ENCODE results near the gene NKX1-1. TPM values are rescaled to one million over a fixed set of nuclear protein-coding genes. Genes with fewer than 3 reads are reported as not detected.

Gene NKX1-1
- total RNA-seq, 4 donors from 2014 or later: not detected

DNA sequence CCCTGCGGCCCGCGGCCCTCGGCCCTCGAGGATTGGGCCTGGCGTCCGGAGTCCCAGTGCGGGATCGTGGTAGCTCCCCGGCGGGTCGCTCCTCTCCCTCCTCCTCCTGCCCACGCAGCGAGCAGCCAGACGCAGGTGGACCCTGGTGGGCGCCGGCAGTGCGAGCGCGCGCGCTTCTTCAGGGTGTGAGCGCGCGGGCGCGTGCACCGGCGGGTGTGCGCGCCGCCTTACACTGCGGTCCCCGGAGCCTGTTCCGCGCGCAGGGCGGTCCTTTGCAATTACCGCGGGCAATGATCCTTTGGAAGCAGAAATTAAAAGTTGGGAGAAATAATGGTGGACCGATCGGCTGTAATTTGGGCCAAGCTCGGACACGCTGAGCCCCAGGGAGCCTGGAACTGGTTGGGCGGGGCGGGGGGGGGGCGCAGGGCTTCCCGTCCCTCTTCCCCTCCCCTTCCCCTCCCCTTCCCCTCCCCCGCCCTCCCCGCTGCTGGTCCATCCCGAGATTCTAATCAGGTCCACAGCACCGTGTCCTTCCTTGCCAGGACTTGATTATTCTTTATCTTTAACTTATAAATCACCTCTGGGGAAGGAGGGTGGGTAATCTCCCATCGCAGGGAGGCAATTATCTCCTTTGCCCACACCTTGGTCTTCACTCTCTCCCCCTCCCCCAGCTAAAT is 1.6 kb upstream of the NKX1-1 start:
- intact Hi-C loops (cut with DNase I): no loop called here
- no peaks in the 10 kb centered on the region for H3K36me3 ChIP-seq
- H3K4me3 ChIP-seq: no peak overlapping the region
- DNase-seq (ENCODE audit: extremely low spot score): no peak
- H3K27ac ChIP-seq (replicated peaks in 1 of 4): no peak overlapping the region
- TF ChIP-seq POLR2AphosphoS5 (IDR thresholded peaks at IDR 0.05) (no peak), EP300 (IDR thresholded peaks at IDR 0.05) (no peak), POLR2A (IDR thresholded peaks at IDR 0.05; ENCODE audit: low read depth) (no peak)
- TF ChIP-seq, protein P1, sequence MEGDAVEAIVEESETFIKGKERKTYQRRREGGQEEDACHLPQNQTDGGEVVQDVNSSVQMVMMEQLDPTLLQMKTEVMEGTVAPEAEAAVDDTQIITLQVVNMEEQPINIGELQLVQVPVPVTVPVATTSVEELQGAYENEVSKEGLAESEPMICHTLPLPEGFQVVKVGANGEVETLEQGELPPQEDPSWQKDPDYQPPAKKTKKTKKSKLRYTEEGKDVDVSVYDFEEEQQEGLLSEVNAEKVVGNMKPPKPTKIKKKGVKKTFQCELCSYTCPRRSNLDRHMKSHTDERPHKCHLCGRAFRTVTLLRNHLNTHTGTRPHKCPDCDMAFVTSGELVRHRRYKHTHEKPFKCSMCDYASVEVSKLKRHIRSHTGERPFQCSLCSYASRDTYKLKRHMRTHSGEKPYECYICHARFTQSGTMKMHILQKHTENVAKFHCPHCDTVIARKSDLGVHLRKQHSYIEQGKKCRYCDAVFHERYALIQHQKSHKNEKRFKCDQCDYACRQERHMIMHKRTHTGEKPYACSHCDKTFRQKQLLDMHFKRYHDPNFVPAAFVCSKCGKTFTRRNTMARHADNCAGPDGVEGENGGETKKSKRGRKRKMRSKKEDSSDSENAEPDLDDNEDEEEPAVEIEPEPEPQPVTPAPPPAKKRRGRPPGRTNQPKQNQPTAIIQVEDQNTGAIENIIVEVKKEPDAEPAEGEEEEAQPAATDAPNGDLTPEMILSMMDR (IDR thresholded peaks at IDR 0.05): no peak
- peaks cover 4 to 58% (median 52%) of the 10 kb centered on the region in 4 donors for H3K4me1 ChIP-seq
- peaks cover 0 to 100% (median 72%) of the 10 kb centered on the region in 4 donors for H3K27me3 ChIP-seq
- no peaks in the 10 kb centered on the region for H3K9me3 ChIP-seq
- 3% methylated on average over 19 of the region's 53 CpGs for WGBS

DNA sequence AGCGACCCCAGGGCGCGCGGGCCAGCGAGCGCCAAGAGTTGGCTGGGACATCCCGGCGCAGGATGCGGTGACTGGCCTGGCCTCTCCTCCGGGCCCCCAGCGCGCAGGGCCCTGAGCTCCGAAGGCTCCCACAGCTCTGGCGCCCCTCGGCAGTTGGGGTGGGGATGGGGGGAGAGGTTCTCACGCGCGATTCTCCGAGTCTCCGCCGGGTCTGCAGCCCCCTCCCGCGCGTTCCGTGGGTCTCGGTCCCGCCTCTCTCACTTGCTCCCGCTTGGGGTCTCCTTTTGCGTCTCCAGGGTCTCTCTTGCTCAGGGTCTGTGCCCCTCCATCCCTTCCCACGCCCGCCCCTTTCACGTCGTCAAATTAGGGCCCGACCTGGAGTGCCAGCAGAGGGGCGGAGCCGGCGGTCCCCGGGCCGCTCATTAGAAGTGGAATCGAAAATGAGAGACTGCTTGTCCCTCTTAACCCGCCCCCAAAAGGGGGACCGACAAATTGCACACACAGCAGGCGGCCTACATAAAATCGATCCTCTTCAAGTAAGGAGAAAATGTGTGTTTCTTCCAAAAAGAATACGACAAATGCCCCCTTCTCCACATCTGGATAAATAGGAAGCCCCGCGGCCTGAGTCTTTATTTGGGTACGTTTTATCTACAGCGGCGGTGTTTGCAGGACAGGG is 877 bp upstream of the NKX1-1 start:
- intact Hi-C loops (cut with DNase I): no loop called here
- Histone ChIP-seq H3K9me3 (no peaks in the 10 kb centered on the region), H3K36me3 (no peaks in the 10 kb centered on the region), H3K4me3 (peak overlapping the region in 1 of 4 donors; percentile 7), H3K27ac (replicated peaks in 1 of 4) (no peak overlapping the region), H3K27me3 (peaks cover 0 to 100% (median 76%) of the 10 kb centered on the region in 4 donors), H3K4me1 (peaks cover 9 to 65% (median 59%) of the 10 kb centered on the region in 4 donors)
- no peak for DNase-seq (ENCODE audit: extremely low spot score)
- WGBS: 9% methylated on average over 33 of the region's 50 CpGs
- no peak for TF ChIP-seq EP300 (IDR thresholded peaks at IDR 0.05)
- TF ChIP-seq POLR2AphosphoS5 (IDR thresholded peaks at IDR 0.05): no peak
- TF ChIP-seq, protein P1 (IDR thresholded peaks at IDR 0.05): no peak
- TF ChIP-seq POLR2A (IDR thresholded peaks at IDR 0.05; ENCODE audit: low read depth): no peak

DNA sequence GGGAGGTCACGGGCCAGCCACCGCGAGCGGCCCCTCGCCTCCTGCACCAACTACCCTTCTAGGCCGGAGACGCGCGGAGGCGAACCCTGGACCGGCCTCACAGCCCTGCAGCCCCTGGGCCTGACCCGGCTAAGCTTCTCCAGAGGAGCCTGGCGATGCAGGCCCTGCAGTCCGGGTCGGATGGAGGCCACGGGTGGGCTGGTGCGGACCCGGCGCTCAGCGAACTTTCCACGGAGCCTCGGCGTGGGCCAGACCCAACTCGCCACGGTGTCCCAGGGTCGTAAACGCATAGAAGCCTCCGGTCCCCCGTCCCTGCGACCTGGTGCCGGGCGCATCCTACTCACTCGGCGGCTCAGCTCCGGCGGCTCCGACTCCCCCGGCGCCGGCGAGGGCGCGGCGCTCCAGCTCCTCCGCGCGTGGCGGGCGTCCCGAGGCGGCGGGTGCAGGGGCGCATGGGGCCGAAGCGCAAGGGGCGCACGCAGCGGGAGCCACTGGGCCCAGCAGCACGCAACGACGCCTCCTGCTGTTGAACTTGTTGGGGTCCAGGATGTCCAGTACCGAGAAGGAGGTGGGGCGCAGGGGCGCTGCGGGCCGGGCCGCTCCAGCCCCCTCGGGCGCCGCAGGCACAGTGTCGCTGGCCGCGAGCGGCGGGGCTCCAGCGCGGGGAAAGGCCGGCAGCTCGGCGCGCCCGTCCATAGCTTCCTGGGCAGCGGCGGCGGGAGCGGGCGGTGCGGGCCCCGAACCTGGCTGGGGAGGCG is 427 bp downstream of the NKX1-1 start:
- 1% methylated on average over 15 of the region's 90 CpGs for WGBS
- peaks cover 9 to 68% (median 60%) of the 10 kb centered on the region in 4 donors for H3K4me1 ChIP-seq

DNA sequence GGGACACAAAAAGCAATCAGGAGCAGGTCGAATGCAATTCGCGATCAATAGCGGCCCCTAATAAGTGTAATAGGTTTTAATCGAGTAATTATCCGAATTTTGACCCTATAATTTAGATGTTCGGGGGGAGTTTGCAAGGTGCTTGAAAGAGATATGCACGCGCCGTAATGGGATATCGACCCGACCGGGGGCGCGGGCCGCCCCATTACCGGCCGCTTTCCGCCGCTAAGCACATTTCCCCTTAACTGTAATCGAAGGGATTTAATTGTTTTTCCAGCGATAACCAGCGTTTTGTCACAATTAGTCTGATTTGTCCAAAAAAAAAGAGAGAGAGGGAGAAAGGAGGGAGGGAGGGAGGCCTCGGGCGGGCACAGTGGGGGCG is 997 bp downstream of the NKX1-1 start:
- Histone ChIP-seq H3K9me3 (no peaks in the 10 kb centered on the region), H3K27ac (replicated peaks in 1 of 4) (no peak overlapping the region), H3K27me3 (peaks cover 0 to 100% (median 83%) of the 10 kb centered on the region in 4 donors), H3K36me3 (no peaks in the 10 kb centered on the region), H3K4me3 (no peak overlapping the region), H3K4me1 (peaks cover 9 to 68% (median 60%) of the 10 kb centered on the region in 4 donors)
- 10% methylated on average over 21 of the region's 26 CpGs for WGBS
- intact Hi-C loops (cut with DNase I): no loop called here
- no peak for TF ChIP-seq EP300 (IDR thresholded peaks at IDR 0.05)
- TF ChIP-seq, protein P1 (IDR thresholded peaks at IDR 0.05): no peak
- no peak for TF ChIP-seq POLR2A (IDR thresholded peaks at IDR 0.05; ENCODE audit: low read depth)
- TF ChIP-seq POLR2AphosphoS5 (IDR thresholded peaks at IDR 0.05): no peak
- no peak for DNase-seq (ENCODE audit: extremely low spot score)

More for the DNA sequence above, 427 bp downstream of the NKX1-1 start:
- no peak for TF ChIP-seq POLR2A (IDR thresholded peaks at IDR 0.05; ENCODE audit: low read depth)
- no peak for DNase-seq (ENCODE audit: extremely low spot score)
- Histone ChIP-seq H3K27me3 (peaks cover 0 to 100% (median 82%) of the 10 kb centered on the region in 4 donors), H3K27ac (replicated peaks in 1 of 4) (no peak overlapping the region), H3K36me3 (no peaks in the 10 kb centered on the region), H3K9me3 (no peaks in the 10 kb centered on the region), H3K4me3 (no peak overlapping the region)
- intact Hi-C loops (cut with DNase I): no loop called here
